Stimulated activated CD4-positive, alpha-beta T cell treated with anti-CD3 and anti-CD28 coated beads, Interleukin-1b, Interleukin-23, amount 100 ng/mL, for 1 hour (primary cell): ENCODE measurements around the gene CFAP77.
"Not testable (repeated sequence)": the region's sequence is repeated elsewhere in the genome, so short reads cannot be mapped to it uniquely, and the experiment has no call there.

Experiments
- DNase-seq, 2 donors: peaks; one replicate each; pipeline ENCODE4 v3.0.0-alpha.2; 2020; ENCODE audit warnings: low read depth in 2 of 2

The CFAP77 gene

GRCh38 chr9:132547976-132548730 lies 138.1 kb downstream of the CFAP77 start:
- DNase-seq, result no peak

- DNase-seq, result no peak
These were observed 139.0 kb downstream of the CFAP77 start for GRCh38 chr9:132548751-132549640.

- no peak for DNase-seq
These were observed 141.5 kb downstream of the CFAP77 start for GRCh38 chr9:132551556-132551955.

GRCh38 chr9:132552041-132552440 lies 142.0 kb downstream of the CFAP77 start:
- DNase-seq, result no peak

GRCh38 chr9:132554755-132555154 lies 144.7 kb downstream of the CFAP77 start:
- DNase-seq, result no peak

GRCh38 chr9:132555528-132555927 lies 145.5 kb downstream of the CFAP77 start:
- no peak for DNase-seq

- DNase-seq, result no peak
These were observed 146.2 kb downstream of the CFAP77 start for GRCh38 chr9:132556235-132556634.

- no peak for DNase-seq
These were observed 146.7 kb downstream of the CFAP77 start for GRCh38 chr9:132556714-132557113.

GRCh38 chr9:132557159-132557558 lies 147.1 kb downstream of the CFAP77 start:
- no peak for DNase-seq

- no peak for DNase-seq
These were observed 149.7 kb downstream of the CFAP77 start for GRCh38 chr9:132559711-132560110.

- DNase-seq, result no peak
These were observed 150.7 kb downstream of the CFAP77 start for GRCh38 chr9:132560616-132561202.

- no peak for DNase-seq
These were observed 152.2 kb downstream of the CFAP77 start for GRCh38 chr9:132562306-132562573.

- no peak for DNase-seq
These were observed 154.5 kb downstream of the CFAP77 start for GRCh38 chr9:132564526-132564925.

- DNase-seq, result not testable (repeated sequence)
These were observed 158.8 kb downstream of the CFAP77 start for GRCh38 chr9:132568787-132569186.

- DNase-seq, result no peak
These were observed 162.0 kb downstream of the CFAP77 start for GRCh38 chr9:132571806-132572600.

- no peak for DNase-seq
These were observed 162.9 kb downstream of the CFAP77 start for GRCh38 chr9:132572921-132573320.

GRCh38 chr9:132575005-132575609 lies 165.1 kb downstream of the CFAP77 start:
- DNase-seq, result no peak

- no peak for DNase-seq
These were observed 165.8 kb downstream of the CFAP77 start for GRCh38 chr9:132575811-132576210.

- no peak for DNase-seq
These were observed 167.1 kb downstream of the CFAP77 start for GRCh38 chr9:132577119-132577518.

- no peak for DNase-seq
These were observed 168.4 kb downstream of the CFAP77 start for GRCh38 chr9:132578367-132578932.

- no peak for DNase-seq
These were observed 169.4 kb downstream of the CFAP77 start for GRCh38 chr9:132579427-132579798.
